Stimulated activated CD4-positive, alpha-beta T cell treated with anti-CD3 and anti-CD28 coated beads, TNF-alpha, amount 100 ng/mL, for 24 hours (primary cell): ENCODE measurements around the gene TAOK2.
A peak's percentile ranks its signal among the peaks of the same experiment; 100 is the strongest.
"Not testable (repeated sequence)": the region's sequence is repeated elsewhere in the genome, so short reads cannot be mapped to it uniquely, and the experiment has no call there.

Experiments used
- DNase-seq, 3 experiments: peaks; one replicate each; pipeline ENCODE4 v3.0.0-alpha.2; 2020; ENCODE audit warnings: low read depth in 3 of 3

Gene TAOK2

GRCh38 chr16:30023586-30023985 is 49.9 kb downstream of the TAOK2 start:
- no peak for DNase-seq

GRCh38 chr16:30024451-30024850 is 50.8 kb downstream of the TAOK2 start:
- DNase-seq = no peak

- DNase-seq = no peak
Observed at GRCh38 chr16:30025156-30025555, 51.5 kb downstream of the TAOK2 start.

GRCh38 chr16:30025574-30025973 is 51.9 kb downstream of the TAOK2 start:
- no peak for DNase-seq

- DNase-seq = no peak
Observed at GRCh38 chr16:30026449-30026848, 52.8 kb downstream of the TAOK2 start.

- no peak for DNase-seq
Observed at GRCh38 chr16:30027588-30028437, 54.1 kb downstream of the TAOK2 start.

- DNase-seq = no peak
Observed at GRCh38 chr16:30028438-30029076, 54.9 kb downstream of the TAOK2 start.

- DNase-seq = no peak
Observed at GRCh38 chr16:30030011-30030685, 56.5 kb downstream of the TAOK2 start.

GRCh38 chr16:30030841-30031413 is 57.3 kb downstream of the TAOK2 start, which contains the start of gene TLCD3B:
Gene TLCD3B, minus strand, starts transcription at chr16:30031271. Its CDS starts 744 bp downstream, at chr16:30030527.
- DNase-seq = no peak

GRCh38 chr16:30031477-30031918 is 57.8 kb downstream of the TAOK2 start:
- no peak for DNase-seq

GRCh38 chr16:30032083-30032819 is 58.6 kb downstream of the TAOK2 start:
- DNase-seq = peak; percentile 46 to 61 (median 59)

GRCh38 chr16:30033270-30033669 is 59.6 kb downstream of the TAOK2 start:
- DNase-seq = no peak

GRCh38 chr16:30040221-30040620 is 66.6 kb downstream of the TAOK2 start:
- DNase-seq = no peak

- DNase-seq = not testable (repeated sequence)
Observed at GRCh38 chr16:30040690-30041089, 67.0 kb downstream of the TAOK2 start.

- no peak for DNase-seq
Observed at GRCh38 chr16:30041841-30042240, 68.2 kb downstream of the TAOK2 start.
